K562 (cell line): ENCODE results near the gene SMAD5. TPM values are rescaled to one million over a fixed set of nuclear protein-coding genes. Genes with fewer than 3 reads are reported as not detected.

Experiments used
- ATAC-seq: fragments of 200-7000 bp; cut with Tn5 transposase; 3 replicates; pipeline ENCODE4 v1.9.1; 2020; ENCODE audit warnings: moderate library complexity
- BruUV-seq: library from RNA; stranded (reverse); fragments of 400-500 nt; replicated peaks from 2 replicates; lab custom pipeline; 2021; lab: Mats Ljungman, UMichigan
- CTCF ChIA-PET: fragments of 300-600 bp; formaldehyde crosslinking; extraction: SDS; loops from one replicate; lab custom pipeline; 2021; ENCODE audit warnings: low intra/inter-chr PET ratio; lab: Yijun Ruan, JAX
- POLR2A ChIA-PET: fragments of 300-600, 350-650 bp; sonication (Branson Sonifier 250); formaldehyde crosslinking; extraction: SDS; loops from one replicate; lab custom pipeline; 2021; ENCODE audit warnings: antibody characterized with exemption, inconsistent platforms; lab: Yijun Ruan, JAX
- DNase-seq, 4 experiments: peaks; one replicate each; pipeline versions ENCODE4 v3.0.0 to v3.0.0-alpha.2; 2011 to 2018; ENCODE audit warnings: low spot score in 3 of 4, mixed read lengths in 3 of 4; ENCODE audit errors: extremely low read depth in 1 of 4
- FAIRE-seq: peaks from 2 replicates; lab custom pipeline; 2011; peaks lifted over from hg19 to GRCh38; lab: Jason Lieb, UNC
- H2AFZ ChIP-seq: 2 replicates; pipeline ENCODE4 v1.6.0; 2011; ENCODE audit warnings: low read depth, low read length, control low read depth, inconsistent platforms
- H3K27ac ChIP-seq: fragments of 200-600 bp; 3 replicates; pipeline ENCODE4 v1.8.0; 2011; ENCODE audit warnings: low read depth, mild to moderate bottlenecking, control low read depth, inconsistent platforms, low read length, moderate library complexity, mixed read lengths; ENCODE audit errors: extremely low read depth
- H3K27me3 ChIP-seq, 2 experiments: fragments of 300-600 bp in 1 of 2; 2 replicates in 1 of 2; 3 replicates in 1 of 2; pipeline versions ENCODE4 v1.6.0 to v1.8.0; 2011; ENCODE audit warnings: inconsistent platforms in 2 of 2, low read length in 2 of 2, mild to moderate bottlenecking in 1 of 2, mixed read lengths in 1 of 2, moderate library complexity in 1 of 2; ENCODE audit not compliant: control insufficient read depth in 2 of 2, insufficient read depth in 2 of 2
- H3K36me3 ChIP-seq: fragments of 300-600 bp; 3 replicates; pipeline ENCODE4 v1.8.0; 2011; ENCODE audit warnings: mild to moderate bottlenecking, low read length, inconsistent platforms; ENCODE audit not compliant: control insufficient read depth, insufficient read depth
- H3K4me1 ChIP-seq, 2 experiments: fragments of 200-600 bp in 1 of 2; replicated peaks in 1 of 2; 2 replicates in 1 of 2; 3 replicates in 1 of 2; pipeline versions ENCODE4 v1.5.1 to v1.8.0; 2011; ENCODE audit warnings: inconsistent platforms in 2 of 2, low read length in 2 of 2, mild to moderate bottlenecking in 1 of 2, mixed read lengths in 1 of 2, moderate library complexity in 1 of 2; ENCODE audit not compliant: control insufficient read depth in 2 of 2, insufficient read depth in 2 of 2
- H3K4me2 ChIP-seq: 2 replicates; pipeline ENCODE4 v1.6.1; 2011; ENCODE audit warnings: low read length, control low read depth, inconsistent platforms, mixed read lengths; ENCODE audit not compliant: insufficient read depth
- H3K4me3 ChIP-seq: fragments of 200-600 bp; sonication (generic), shearing (Covaris generic); 2 replicates; pipeline ENCODE4 v1.5.1; 2016; ENCODE audit warnings: control low read depth, inconsistent platforms
- H3K79me2 ChIP-seq: fragments of 200-600 bp; 3 replicates; pipeline ENCODE4 v1.8.0; 2011; ENCODE audit warnings: low read length, inconsistent platforms; ENCODE audit not compliant: control insufficient read depth, insufficient read depth
- H3K9ac ChIP-seq, 2 experiments: 2 replicates each; pipeline versions ENCODE4 v1.6.0 to v1.6.1; 2011; ENCODE audit warnings: low read depth in 2 of 2, low read length in 2 of 2, control low read depth in 1 of 2, inconsistent platforms in 1 of 2, mild to moderate bottlenecking in 1 of 2, mixed read lengths in 1 of 2; ENCODE audit not compliant: insufficient read depth in 1 of 2
- H3K9me1 ChIP-seq: one replicate; pipeline ENCODE4 v1.6.0; 2011; ENCODE audit warnings: inconsistent platforms, mild to moderate bottlenecking, low read length, moderate library complexity; ENCODE audit not compliant: control insufficient read depth, insufficient read depth
- H3K9me3 ChIP-seq: replicated peaks from 2 replicates; pipeline ENCODE4 v1.5.1; 2011; ENCODE audit warnings: low read depth, low read length, inconsistent platforms; ENCODE audit not compliant: control insufficient read depth, insufficient read depth
- H4K20me1 ChIP-seq: replicated peaks from 2 replicates; pipeline ENCODE4 v1.6.1; 2011; ENCODE audit warnings: low read length, inconsistent platforms, mixed read lengths; ENCODE audit not compliant: control insufficient read depth, insufficient read depth
- CBX1 ChIP-seq: sonication (generic); IDR thresholded peaks from 2 replicates; pipeline ENCODE4 v1.6.1; 2016; ENCODE audit warnings: antibody characterized with exemption, low read depth, mild to moderate bottlenecking
- CC2D1A ChIP-seq: fragments of 450-650 bp; IDR thresholded peaks from 2 replicates; pipeline ENCODE4 v1.6.1; 2017; ENCODE audit warnings: mild to moderate bottlenecking
- ESRRA ChIP-seq: fragments of 450-650 bp; IDR thresholded peaks from 2 replicates; pipeline ENCODE4 v1.6.1; 2014; ENCODE audit warnings: low read depth, mild to moderate bottlenecking, moderate library complexity, borderline replicate concordance
- HCFC1 ChIP-seq: IDR thresholded peaks from 2 replicates; pipeline ENCODE4 v1.6.1; 2012; ENCODE audit warnings: low read depth, low read length, improper control_type of control experiment
- ZNF324 ChIP-seq: fragments of 250-450 bp; sonication (Bioruptor Pico); IDR thresholded peaks from 2 replicates; pipeline ENCODE4 v1.4.0; 2020; ENCODE audit warnings: mild to moderate bottlenecking
- WGBS: fragments of 100-300 bp; shearing (Covaris generic); methylation state at CpG from one replicate; pipeline ENCODE4 v1.1.6; 2016; ENCODE audit warnings: low coverage, mixed read lengths; ENCODE audit not compliant: insufficient coverage; ENCODE audit errors: missing lambda C conversion rate; 5-methylcytosine and 5-hydroxymethylcytosine counted together
- in situ Hi-C: fragments of 300-500 bp; cut with MboI; formaldehyde crosslinking; loops from 4 replicates; pipeline ENCODE4 v1.15.0; 2018; ENCODE audit warnings: inconsistent platforms, mixed read lengths
- intact Hi-C: fragments of 100-400 bp; cut with micrococcal nuclease; formaldehyde crosslinking; loops from 2 replicates; pipeline ENCODE4 v1.14.2; 2022
- polyA plus RNA-seq, 8 experiments: library from polyadenylated mRNA; depleted of rRNA in 4 of 8; stranded (reverse) in 5 of 8; unstranded in 3 of 8; fragments of >200 nt; fragmentation: Nextera tagmentation in 2 of 8; fragmentation: Illumina TruSeq in 1 of 8; extraction: Ambion mirVana in 2 of 8; extraction: Trizol in 1 of 8; gene quantifications; 2 replicates each; pipeline versions ENCODE4 v1.2.1 to v1.2.3, GENCODE V29; 2011 to 2014; ENCODE audit warnings: inconsistent platforms in 1 of 8, missing spikeins in 1 of 8
- total RNA-seq, 7 experiments: library from RNA; depleted of rRNA in 6 of 7; stranded (reverse); fragments of >200 nt in 6 of 7; fragmentation: Illumina TruSeq in 2 of 7; extraction: Trizol in 2 of 7; gene quantifications; 2 replicates each; pipeline versions ENCODE4 v1.2.1 to v1.2.3, GENCODE V29; 2011 to 2021; ENCODE audit warnings: low replicate concordance in 1 of 7
- TF ChIP-seq, protein P1 (sequence below), 3 experiments: IDR thresholded peaks in 2 of 3; conservative IDR thresholded peaks in 1 of 3; 2 replicates each; pipeline ENCODE4 v1.5.1; 2011 to 2012; ENCODE audit warnings: low read length in 3 of 3, mild to moderate bottlenecking in 3 of 3, control low read depth in 2 of 3, improper control_type of control experiment in 1 of 3, inconsistent platforms in 1 of 3, low read depth in 1 of 3, mixed read lengths in 1 of 3, moderate library complexity in 1 of 3; ENCODE audit not compliant: insufficient read depth in 2 of 3

SMAD5 gene
- total and polyA plus RNA-seq, 9 of the 15 experiments (the other 6 are each of a cell fraction or from before 2014, with no cell fraction given) = 12.4 to 53.9 (median 20.3) TPM

DNA sequence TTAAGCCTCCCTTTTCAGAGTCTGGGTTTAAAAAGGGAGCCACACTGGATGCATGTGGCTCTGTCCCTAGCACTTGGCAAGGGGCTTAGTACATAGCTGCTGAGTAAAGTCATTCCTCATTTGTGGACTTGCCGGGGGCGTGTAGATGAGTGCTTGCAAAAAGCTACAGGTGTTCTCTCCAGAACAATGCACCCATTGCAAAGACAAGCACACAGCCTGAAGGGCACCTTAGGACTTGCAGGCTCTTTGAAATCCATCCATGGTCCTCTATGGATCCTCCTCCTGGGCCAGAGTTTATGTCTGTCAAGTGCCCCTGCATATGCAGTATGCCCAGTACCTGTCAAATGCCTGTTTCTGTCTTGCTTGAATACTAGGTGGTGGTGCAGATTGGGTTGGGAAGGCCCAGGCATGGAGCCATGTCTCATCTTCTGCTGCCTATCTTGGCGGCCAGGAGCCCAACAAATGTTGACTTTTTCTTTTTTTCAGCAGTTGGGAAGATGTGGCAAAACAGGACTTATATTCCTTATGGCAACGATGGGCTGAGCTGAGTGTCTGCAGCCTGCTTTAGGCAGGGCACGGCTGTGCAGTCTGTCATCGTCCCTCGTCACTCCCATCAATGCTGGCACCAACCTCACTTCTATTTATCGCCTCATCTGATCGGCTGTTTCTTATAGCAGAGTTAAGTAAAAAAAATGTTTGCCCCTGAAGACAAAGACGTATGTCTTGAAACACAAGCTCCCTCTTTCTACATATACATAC lies 78.8 kb downstream of the SMAD5 start:
- H3K4me3 ChIP-seq = no peak overlapping the region
- no peak overlapping the region for H2AFZ ChIP-seq
- H3K27ac ChIP-seq = no peak overlapping the region
- in situ Hi-C loops = loop anchor here (5.0 kb wide), 1 partner anchor 324 kb away; no protein-coding TSS in a partner anchor
- no peaks in the 10 kb centered on the region for H3K9me1 ChIP-seq
- H4K20me1 ChIP-seq = no peaks in the 10 kb centered on the region; the same call in 1 of the 2 replicates
- CTCF ChIA-PET = interaction anchor here (0.7 to 3.7 kb wide), 3 partner anchors 147 to 324 kb away, joined by 3 to 13 read pairs (median 12); no protein-coding TSS in a partner anchor
- H3K9ac ChIP-seq = no peak overlapping the region
- 3% methylated on average over 10 of the region's 10 CpGs for WGBS
- no peak for ATAC-seq
- POLR2A ChIA-PET = no interaction called here
- no peak overlapping the region for H3K4me2 ChIP-seq
- BruUV-seq = no TSS peak
- intact Hi-C loops = loop anchor here (1.0 to 5.0 kb wide), 5 partner anchors 147 to 328 kb away; no protein-coding TSS in a partner anchor
- no peaks in the 10 kb centered on the region for H3K79me2 ChIP-seq
- no peaks in the 10 kb centered on the region for H3K36me3 ChIP-seq
- no peak for FAIRE-seq
- H3K27me3 ChIP-seq = peaks cover 12 to 76% of the 10 kb centered on the region in 2 experiments; a peak in 3 of 5 replicates
- no peak for DNase-seq
- TF ChIP-seq HCFC1 (no peak), ESRRA (peak; percentile 33; the same call in 1 of the 2 replicates)
- TF ChIP-seq, all 486 proteins: peak for 1
- Histone ChIP-seq H3K4me1 (peaks cover 0 to 2% of the 10 kb centered on the region in 2 experiments; a peak in 1 of 5 replicates), H3K9me3 (no peaks in the 10 kb centered on the region)

DNA sequence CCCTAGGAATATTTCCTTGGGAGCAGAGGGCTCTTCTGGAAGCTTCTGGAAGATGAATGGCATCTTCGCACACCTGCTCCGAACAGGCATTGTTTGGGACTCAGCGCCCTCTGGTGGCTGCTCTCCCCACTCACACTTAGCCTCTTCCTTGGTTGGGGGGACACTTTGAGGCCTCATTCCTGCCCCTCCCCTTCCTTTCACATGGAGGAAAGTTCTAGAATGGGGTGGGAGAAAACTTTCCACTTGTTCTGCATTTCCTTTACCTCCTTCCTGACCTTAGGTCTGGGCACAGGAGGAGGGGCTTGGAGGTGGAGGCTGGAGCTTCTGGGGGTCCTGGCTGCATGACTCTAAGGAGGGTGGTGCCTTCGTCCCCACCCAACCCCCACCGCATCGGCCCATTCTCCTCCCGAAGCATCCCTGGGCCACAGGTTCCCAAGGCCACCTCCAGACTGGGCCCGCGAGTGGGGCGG lies 79.6 kb downstream of the SMAD5 start:
- Histone ChIP-seq H3K4me1 (peaks cover 0 to 2% of the 10 kb centered on the region in 2 experiments; a peak in 1 of 5 replicates), H3K9me1 (no peaks in the 10 kb centered on the region), H3K27me3 (peaks cover 15 to 77% of the 10 kb centered on the region in 2 experiments; a peak in 4 of 5 replicates), H3K36me3 (no peaks in the 10 kb centered on the region), H3K27ac (no peak overlapping the region), H3K79me2 (no peaks in the 10 kb centered on the region), H3K4me2 (no peak overlapping the region), H4K20me1 (no peaks in the 10 kb centered on the region; the same call in 1 of the 2 replicates), H2AFZ (no peak overlapping the region), H3K9me3 (no peaks in the 10 kb centered on the region), H3K4me3 (no peak overlapping the region), H3K9ac (no peak overlapping the region)
- FAIRE-seq (peak; percentile 80), DNase-seq (peak; percentile 70 to 84 (median 80)), ATAC-seq (peak; percentile 92)
- CTCF ChIA-PET = interaction anchor here (0.6 to 3.7 kb wide), 5 partner anchors 11 to 325 kb away, joined by 3 to 13 read pairs (median 4); no protein-coding TSS in a partner anchor
- intact Hi-C loops (loop anchor here (1.0 to 5.0 kb wide), 5 partner anchors 148 to 329 kb away; no protein-coding TSS in a partner anchor), in situ Hi-C loops (loop anchor here (5.0 kb wide), 1 partner anchor 325 kb away; no protein-coding TSS in a partner anchor)
- WGBS = 2% methylated on average over 10 of the region's 10 CpGs
- BruUV-seq = no TSS peak
- POLR2A ChIA-PET = no interaction called here
- no peak for TF ChIP-seq ZNF324 (CRISPR knock-in tag)
- TF ChIP-seq CBX1 = no peak
- TF ChIP-seq, protein P1, sequence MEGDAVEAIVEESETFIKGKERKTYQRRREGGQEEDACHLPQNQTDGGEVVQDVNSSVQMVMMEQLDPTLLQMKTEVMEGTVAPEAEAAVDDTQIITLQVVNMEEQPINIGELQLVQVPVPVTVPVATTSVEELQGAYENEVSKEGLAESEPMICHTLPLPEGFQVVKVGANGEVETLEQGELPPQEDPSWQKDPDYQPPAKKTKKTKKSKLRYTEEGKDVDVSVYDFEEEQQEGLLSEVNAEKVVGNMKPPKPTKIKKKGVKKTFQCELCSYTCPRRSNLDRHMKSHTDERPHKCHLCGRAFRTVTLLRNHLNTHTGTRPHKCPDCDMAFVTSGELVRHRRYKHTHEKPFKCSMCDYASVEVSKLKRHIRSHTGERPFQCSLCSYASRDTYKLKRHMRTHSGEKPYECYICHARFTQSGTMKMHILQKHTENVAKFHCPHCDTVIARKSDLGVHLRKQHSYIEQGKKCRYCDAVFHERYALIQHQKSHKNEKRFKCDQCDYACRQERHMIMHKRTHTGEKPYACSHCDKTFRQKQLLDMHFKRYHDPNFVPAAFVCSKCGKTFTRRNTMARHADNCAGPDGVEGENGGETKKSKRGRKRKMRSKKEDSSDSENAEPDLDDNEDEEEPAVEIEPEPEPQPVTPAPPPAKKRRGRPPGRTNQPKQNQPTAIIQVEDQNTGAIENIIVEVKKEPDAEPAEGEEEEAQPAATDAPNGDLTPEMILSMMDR (IDR thresholded peaks at IDR 0.05 in 2 of 3, conservative IDR thresholded peaks at IDR 0.05 in 1 of 3; ENCODE audit: insufficient read depth in 2 of 3, low read depth in 1 of 3, low read length in 3 of 3) = peak; percentile 80 to 91 (median 89)
- 0 out of 2 replicates have a peak, but pooled peaks have one; percentile 56 for TF ChIP-seq CC2D1A
